Neural progenitor cell (in vitro differentiated cells): ENCODE measurements around the gene NASP. TPM values are rescaled to one million over a fixed set of nuclear protein-coding genes. Genes with fewer than 3 reads are reported as not detected.

Experiments used
- DNase-seq: peaks from one replicate; pipeline ENCODE4 v3.0.0-alpha.2; 2016; ENCODE audit warnings: low spot score
- H2AFZ ChIP-seq: fragments of 200-600 bp; sonication (generic); replicated peaks from 2 replicates; pipeline ENCODE4 v1.6.1; 2016; ENCODE audit warnings: antibody characterized with exemption
- H3F3A ChIP-seq: fragments of 200-600 bp; sonication (generic); 2 replicates; pipeline ENCODE4 v1.6.1; 2016; ENCODE audit warnings: antibody characterized with exemption, low read depth
- H3K27ac ChIP-seq: fragments of 200-600 bp; sonication (generic); 2 replicates; pipeline ENCODE4 v1.5.1; 2016; ENCODE audit warnings: mild to moderate bottlenecking
- H3K27me3 ChIP-seq: fragments of 200-600 bp; sonication (generic); 2 replicates; pipeline ENCODE4 v1.6.1; 2016; ENCODE audit warnings: mild to moderate bottlenecking, moderate library complexity
- H3K36me3 ChIP-seq: fragments of 200-600 bp; sonication (generic); 2 replicates; pipeline ENCODE4 v1.5.1; 2016
- H3K4me1 ChIP-seq: fragments of 200-600 bp; sonication (generic); 2 replicates; pipeline ENCODE4 v1.6.1; 2016; ENCODE audit warnings: mixed run types
- H3K4me2 ChIP-seq: fragments of 200-600 bp; sonication (generic); 2 replicates; pipeline ENCODE4 v1.6.1; 2016
- H3K4me3 ChIP-seq: fragments of 200-600 bp; sonication (generic); 2 replicates; pipeline ENCODE4 v1.5.1; 2016
- H3K79me2 ChIP-seq: fragments of 200-600 bp; sonication (generic); 2 replicates; pipeline ENCODE4 v1.6.1; 2016; ENCODE audit warnings: low read depth
- H3K9ac ChIP-seq: fragments of 200-600 bp; sonication (generic); 2 replicates; pipeline ENCODE4 v1.6.1; 2016
- H3K9me3 ChIP-seq: fragments of 200-600 bp; sonication (generic); 2 replicates; pipeline ENCODE4 v1.5.1; 2016; ENCODE audit warnings: low read depth
- H4K20me1 ChIP-seq: fragments of 200-600 bp; sonication (generic); 2 replicates; pipeline ENCODE4 v1.6.1; 2016; ENCODE audit warnings: low read depth
- H3K27ac Mint-ChIP-seq: 3 replicates; pipeline ENCODE4 v1.8.0; 2021; ENCODE audit warnings: mixed read lengths
- H3K27me3 Mint-ChIP-seq: 2 replicates; pipeline ENCODE4 v1.8.0; 2022; ENCODE audit warnings: low read depth, mild to moderate bottlenecking, inconsistent platforms, moderate library complexity, mixed read lengths; ENCODE audit not compliant: insufficient read depth
- H3K36me3 Mint-ChIP-seq: 3 replicates; pipeline ENCODE4 v1.8.0; 2021; ENCODE audit warnings: mixed read lengths
- H3K4me1 Mint-ChIP-seq: 3 replicates; pipeline ENCODE4 v1.8.0; 2021; ENCODE audit warnings: mixed read lengths
- H3K4me3 Mint-ChIP-seq: 3 replicates; pipeline ENCODE4 v1.8.0; 2021; ENCODE audit warnings: mild to moderate bottlenecking, moderate library complexity, mixed read lengths
- H3K9me3 Mint-ChIP-seq: 3 replicates; pipeline ENCODE4 v1.8.0; 2020; ENCODE audit warnings: mixed read lengths
- CTCF ChIP-seq: fragments of 200-600 bp; sonication (generic); IDR thresholded peaks from 2 replicates; pipeline ENCODE4 v1.5.1; 2017; ENCODE audit warnings: antibody characterized with exemption, mild to moderate bottlenecking
- EZH2 ChIP-seq: fragments of 200-600 bp; sonication (generic); IDR thresholded peaks from 2 replicates; pipeline ENCODE4 v1.6.1; 2017; ENCODE audit warnings: antibody characterized with exemption, mild to moderate bottlenecking, moderate library complexity
- EZH2phosphoT487 ChIP-seq: fragments of 200-600 bp; sonication (generic); IDR thresholded peaks from 2 replicates; pipeline ENCODE4 v1.6.1; 2017; ENCODE audit warnings: antibody characterized with exemption
- total RNA-seq: library from RNA; depleted of rRNA; stranded (reverse); fragments of >200 nt; gene quantifications from 2 replicates; pipeline ENCODE4 v1.2.3, GENCODE V29; 2015; ENCODE audit warnings: low replicate concordance

Gene NASP
- total RNA-seq, 1 donor from 2014 or later: 337 TPM

GRCh38 chr1:45647248-45648021 is 63.6 kb downstream of the NASP start:
- H3K4me1 ChIP-seq: no peaks in the 10 kb centered on the region
- peaks cover 38% of the 10 kb centered on the region for H3K36me3 Mint-ChIP-seq
- H3K27me3 Mint-ChIP-seq: no peaks in the 10 kb centered on the region

GRCh38 chr1:45654540-45655280 is 70.9 kb downstream of the NASP start:
- no peak for DNase-seq
- H3K79me2 ChIP-seq: peaks cover 51% of the 10 kb centered on the region
- H2AFZ ChIP-seq: no peak overlapping the region
- no peak overlapping the region for H3K4me2 ChIP-seq
- H3K27me3 ChIP-seq: no peaks in the 10 kb centered on the region
- Mint-ChIP-seq H3K4me1 (no peaks in the 10 kb centered on the region), H3K27ac (no peak overlapping the region), H3K36me3 (peaks cover 54% of the 10 kb centered on the region), H3K4me3 (no peak overlapping the region), H3K9me3 (no peaks in the 10 kb centered on the region), H3K27me3 (peaks cover 3% of the 10 kb centered on the region)
- H3K4me1 ChIP-seq: no peaks in the 10 kb centered on the region
- peaks cover 65% of the 10 kb centered on the region for H3K36me3 ChIP-seq
- no peak overlapping the region for H3K4me3 ChIP-seq
- H4K20me1 ChIP-seq: peaks cover 72% of the 10 kb centered on the region
- no peak for TF ChIP-seq CTCF
- no peak for TF ChIP-seq EZH2phosphoT487
- no peak for TF ChIP-seq EZH2
- H3K9ac ChIP-seq: no peak overlapping the region
- peaks cover 3% of the 10 kb centered on the region for H3F3A ChIP-seq
- H3K27ac ChIP-seq: no peak overlapping the region
- no peaks in the 10 kb centered on the region for H3K9me3 ChIP-seq

More at GRCh38 chr1:45647248-45648021, 63.6 kb downstream of the NASP start:
- Histone ChIP-seq H3K4me3 (no peak overlapping the region), H3F3A (peaks cover 14% of the 10 kb centered on the region), H4K20me1 (peaks cover 48% of the 10 kb centered on the region), H3K27ac (no peak overlapping the region), H3K4me2 (no peak overlapping the region), H2AFZ (no peak overlapping the region), H3K27me3 (no peaks in the 10 kb centered on the region), H3K9me3 (no peaks in the 10 kb centered on the region), H3K79me2 (peaks cover 56% of the 10 kb centered on the region), H3K36me3 (peaks cover 26% of the 10 kb centered on the region), H3K9ac (no peak overlapping the region)
- H3K9me3 Mint-ChIP-seq: no peaks in the 10 kb centered on the region
- no peak overlapping the region for H3K27ac Mint-ChIP-seq
- no peaks in the 10 kb centered on the region for H3K4me1 Mint-ChIP-seq
- no peak for TF ChIP-seq EZH2phosphoT487
- no peak overlapping the region for H3K4me3 Mint-ChIP-seq
- DNase-seq: no peak

DNA sequence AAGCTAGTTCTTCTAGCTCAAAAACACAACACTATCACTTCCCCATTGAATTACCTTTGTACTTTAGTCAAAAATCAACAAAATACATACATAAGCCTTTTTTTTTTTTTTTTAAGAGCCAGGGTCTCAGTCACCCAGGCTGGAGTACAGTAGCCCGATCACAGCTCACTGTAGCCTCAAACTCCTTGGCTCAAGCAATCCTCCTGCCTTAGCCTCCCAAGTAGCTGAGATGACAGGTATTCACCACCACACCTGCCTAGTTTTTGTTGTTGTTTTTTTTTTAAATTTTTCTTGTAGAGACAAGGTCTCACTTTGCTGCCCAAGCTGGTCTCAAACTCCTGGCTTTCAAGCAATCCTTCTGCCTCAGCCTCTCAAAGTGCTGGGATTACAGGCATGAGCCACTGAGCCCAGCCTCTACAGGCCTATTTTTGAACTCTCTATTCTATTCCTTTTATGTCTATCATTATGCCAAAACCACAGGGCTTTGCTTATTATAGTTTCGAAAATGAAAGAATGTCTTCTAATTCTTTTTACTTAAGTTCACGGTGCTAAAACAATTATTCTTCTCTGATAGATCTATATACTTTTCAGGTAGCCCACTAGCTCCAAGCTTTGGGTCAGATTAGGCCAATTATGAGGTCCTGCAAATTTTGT is 72.9 kb downstream of the NASP start:
- H4K20me1 ChIP-seq: peaks cover 75% of the 10 kb centered on the region
- H3K79me2 ChIP-seq: peaks cover 55% of the 10 kb centered on the region
- no peak overlapping the region for H3K27ac ChIP-seq
- H3K27ac Mint-ChIP-seq: no peak overlapping the region
- H3K9me3 Mint-ChIP-seq: no peaks in the 10 kb centered on the region
- no peak overlapping the region for H3K4me2 ChIP-seq
- TF ChIP-seq CTCF (no peak), EZH2phosphoT487 (no peak), EZH2 (no peak)
- no peak overlapping the region for H3K9ac ChIP-seq
- H3K27me3 Mint-ChIP-seq: peaks cover 3% of the 10 kb centered on the region
- H3K36me3 ChIP-seq: peaks cover 61% of the 10 kb centered on the region
- no peak overlapping the region for H3K4me3 ChIP-seq
- H3K36me3 Mint-ChIP-seq: peaks cover 46% of the 10 kb centered on the region
- H3K9me3 ChIP-seq: no peaks in the 10 kb centered on the region
- no peaks in the 10 kb centered on the region for H3K27me3 ChIP-seq
- H3F3A ChIP-seq: peaks cover 3% of the 10 kb centered on the region
- no peak for DNase-seq
- H3K4me1 ChIP-seq: no peaks in the 10 kb centered on the region
- H3K4me1 Mint-ChIP-seq: no peaks in the 10 kb centered on the region
- H3K4me3 Mint-ChIP-seq: no peak overlapping the region
- no peak overlapping the region for H2AFZ ChIP-seq
